ENCODE results near the gene PHACTR2.
"Not testable (repeated sequence)": the region's sequence is repeated elsewhere in the genome, so short reads cannot be mapped to it uniquely, and the experiment has no call there.

PHACTR2 gene

GRCh38 chr6:143859891-143860660 lies 182.3 kb downstream of the PHACTR2 start:
- no peak for DNase-seq (ENCODE audit: low read depth, low spot score)

GRCh38 chr6:143863771-143864170 lies 186.0 kb downstream of the PHACTR2 start:
- no peak for DNase-seq (ENCODE audit: low read depth, low spot score)

GRCh38 chr6:143864234-143864633 lies 186.5 kb downstream of the PHACTR2 start, which contains the start of gene ZC2HC1B:
ZC2HC1B (plus strand) TSS chr6:143864474; CDS start chr6:143864540, 66 bp downstream.
- no peak for DNase-seq (ENCODE audit: low read depth, low spot score)

GRCh38 chr6:143867236-143867635 lies 189.5 kb downstream of the PHACTR2 start:
- no peak for DNase-seq (ENCODE audit: low read depth, low spot score)

- DNase-seq (ENCODE audit: low read depth, low spot score) = not testable (repeated sequence)
Observed at GRCh38 chr6:143868808-143869207, 191.0 kb downstream of the PHACTR2 start.

- DNase-seq (ENCODE audit: low read depth, low spot score) = not testable (repeated sequence)
Observed at GRCh38 chr6:143871202-143871730, 193.5 kb downstream of the PHACTR2 start.

GRCh38 chr6:143872201-143872600 lies 194.4 kb downstream of the PHACTR2 start:
- no peak for DNase-seq (ENCODE audit: low read depth, low spot score)

GRCh38 chr6:143873600-143873999 lies 195.8 kb downstream of the PHACTR2 start:
- DNase-seq (ENCODE audit: low read depth, low spot score) = not testable (repeated sequence)

- not testable (repeated sequence) for DNase-seq (ENCODE audit: low read depth, low spot score)
Observed at GRCh38 chr6:143874503-143874902, 196.7 kb downstream of the PHACTR2 start.

GRCh38 chr6:143877584-143878271 lies 200.0 kb downstream of the PHACTR2 start:
- DNase-seq (ENCODE audit: low read depth, low spot score) = no peak

- no peak for DNase-seq (ENCODE audit: low read depth, low spot score)
Observed at GRCh38 chr6:143878272-143878760, 200.6 kb downstream of the PHACTR2 start.

- DNase-seq (ENCODE audit: low read depth, low spot score) = no peak
Observed at GRCh38 chr6:143880412-143880811, 202.6 kb downstream of the PHACTR2 start.
